HuH-7.5 (cell line): ENCODE data around the gene FBN3.
"Not testable (repeated sequence)": the region's sequence is repeated elsewhere in the genome, so short reads cannot be mapped to it uniquely, and the experiment has no call there.

Experiments
- DNase-seq: peaks from one replicate; pipeline ENCODE4 v3.0.0; 2011; ENCODE audit warnings: low spot score

The FBN3 gene

GRCh38 chr19:8117991-8118390 lies 31.4 kb downstream of the FBN3 start:
- DNase-seq = no peak

GRCh38 chr19:8116437-8117293 lies 32.7 kb downstream of the FBN3 start:
- no peak for DNase-seq

GRCh38 chr19:8115805-8116396 lies 33.5 kb downstream of the FBN3 start:
- no peak for DNase-seq

GRCh38 chr19:8113017-8113416 lies 36.4 kb downstream of the FBN3 start:
- no peak for DNase-seq

GRCh38 chr19:8111376-8111775 lies 38.0 kb downstream of the FBN3 start:
- no peak for DNase-seq

GRCh38 chr19:8110931-8111330 lies 38.5 kb downstream of the FBN3 start:
- no peak for DNase-seq

GRCh38 chr19:8109890-8110662 lies 39.3 kb downstream of the FBN3 start:
- no peak for DNase-seq

GRCh38 chr19:8109455-8109854 lies 39.9 kb downstream of the FBN3 start:
- no peak for DNase-seq

GRCh38 chr19:8108560-8109445 lies 40.6 kb downstream of the FBN3 start:
- DNase-seq = no peak

- no peak for DNase-seq
Measured at GRCh38 chr19:8107301-8107903, 42.0 kb downstream of the FBN3 start.

GRCh38 chr19:8105471-8105870 lies 43.9 kb downstream of the FBN3 start:
- no peak for DNase-seq

- DNase-seq = not testable (repeated sequence)
Measured at GRCh38 chr19:8101910-8102309, 47.5 kb downstream of the FBN3 start.

- DNase-seq = no peak
Measured at GRCh38 chr19:8101311-8101710, 48.1 kb downstream of the FBN3 start.

GRCh38 chr19:8097681-8098567 lies 51.5 kb downstream of the FBN3 start:
- DNase-seq = no peak

- no peak for DNase-seq
Measured at GRCh38 chr19:8097198-8097597, 52.2 kb downstream of the FBN3 start.

GRCh38 chr19:8096071-8096470 lies 53.3 kb downstream of the FBN3 start:
- DNase-seq = no peak

- no peak for DNase-seq
Measured at GRCh38 chr19:8095354-8095886, 54.0 kb downstream of the FBN3 start.

GRCh38 chr19:8094336-8094735 lies 55.1 kb downstream of the FBN3 start:
- no peak for DNase-seq

- no peak for DNase-seq
Measured at GRCh38 chr19:8093740-8094139, 55.7 kb downstream of the FBN3 start.

- DNase-seq = no peak
Measured at GRCh38 chr19:8090950-8091349, 58.4 kb downstream of the FBN3 start.
